ENCODE measurements around the gene OTP.

Gene OTP

GRCh38 chr5:77640589-77641396, 2.3 kb upstream of the OTP start:
- no peak for TF ChIP-seq CTCF (IDR thresholded peaks at IDR 0.05; ENCODE audit: insufficient read depth, low read depth, low read length, missing control alignments)
- no peak for DNase-seq (ENCODE audit: low read depth)
- no peak overlapping the region for H3K4me3 ChIP-seq (ENCODE audit: low read length)

- TF ChIP-seq CTCF (IDR thresholded peaks at IDR 0.05; ENCODE audit: insufficient read depth, low read depth, low read length, missing control alignments) = no peak
- DNase-seq (ENCODE audit: low read depth) = no peak
- H3K4me3 ChIP-seq (ENCODE audit: low read length) = no peak overlapping the region
These were observed 504 bp upstream of the OTP start for GRCh38 chr5:77638763-77639671.

GRCh38 chr5:77637170-77637997, 1.1 kb downstream of the OTP start:
- H3K4me3 ChIP-seq (ENCODE audit: low read length) = no peak overlapping the region
- TF ChIP-seq CTCF (IDR thresholded peaks at IDR 0.05; ENCODE audit: insufficient read depth, low read depth, low read length, missing control alignments) = no peak
- no peak for DNase-seq (ENCODE audit: low read depth)

GRCh38 chr5:77636641-77637169, 1.8 kb downstream of the OTP start:
- H3K4me3 ChIP-seq (ENCODE audit: low read length) = no peak overlapping the region
- TF ChIP-seq CTCF (IDR thresholded peaks at IDR 0.05; ENCODE audit: insufficient read depth, low read depth, low read length, missing control alignments) = no peak
- DNase-seq (ENCODE audit: low read depth) = no peak

- TF ChIP-seq CTCF (IDR thresholded peaks at IDR 0.05; ENCODE audit: insufficient read depth, low read depth, low read length, missing control alignments) = no peak
- H3K4me3 ChIP-seq (ENCODE audit: low read length) = no peak overlapping the region
- no peak for DNase-seq (ENCODE audit: low read depth)
These were observed 2.4 kb downstream of the OTP start for GRCh38 chr5:77635917-77636640.

Measured in epithelial cell of esophagus (primary cell).